ENCODE measurements around the gene SLC25A15.
A peak's percentile ranks its signal among the peaks of the same experiment; 100 is the strongest.

SLC25A15 gene

DNA sequence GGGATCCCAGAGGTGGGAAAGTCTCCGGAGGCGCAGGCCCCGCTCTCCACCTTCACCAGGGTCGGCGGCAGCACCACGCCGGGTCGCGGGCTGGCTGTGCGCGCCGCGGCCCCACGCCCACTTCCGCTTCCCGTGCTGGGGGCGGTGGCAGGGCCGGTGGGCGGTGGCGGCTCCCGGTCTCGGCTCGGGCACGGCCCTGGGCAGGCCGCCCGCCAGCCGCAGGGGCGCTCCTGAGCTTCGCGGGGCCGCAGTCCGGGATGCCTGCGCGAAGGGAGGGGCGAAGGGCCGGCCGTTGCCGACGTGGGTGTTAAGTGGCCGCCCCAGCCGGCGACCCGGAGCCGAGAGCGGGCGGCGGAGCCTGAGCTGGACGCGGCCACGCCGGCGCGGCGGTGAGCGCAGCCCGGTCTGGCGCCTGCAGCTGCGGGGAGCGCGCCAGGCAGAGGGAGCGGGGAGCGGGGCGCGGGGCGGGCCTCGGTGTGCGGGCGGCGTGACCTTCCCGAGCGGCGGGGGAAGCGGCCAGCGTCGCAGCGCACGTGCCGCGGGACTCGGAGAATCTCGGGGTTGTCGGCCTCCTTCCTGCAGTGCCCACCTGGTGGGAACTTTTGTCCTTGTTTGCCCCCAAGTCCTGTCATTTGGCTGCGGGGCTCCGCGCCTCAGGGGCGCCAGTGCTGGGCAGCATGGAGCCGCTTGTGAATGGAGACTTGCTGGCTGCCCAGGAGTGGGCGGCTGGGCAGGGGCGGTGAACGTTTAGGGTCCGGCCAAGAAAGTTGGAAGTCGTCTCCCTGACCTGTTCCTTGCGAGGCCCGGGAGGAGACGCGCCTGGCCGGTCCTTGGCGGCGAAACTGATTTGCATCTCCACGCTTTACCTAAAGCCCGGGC, at the start of gene SLC25A15 (continued):
- TF ChIP-seq BCL11B (tag by site-specific recombination; IDR thresholded peaks at IDR 0.05; ENCODE audit: low read depth): 0 out of 2 replicates have a peak, but pooled peaks have one; percentile 10
- 0 out of 2 replicates have a peak, but pooled peaks have one; percentile 31 for TF ChIP-seq KLF8 (tag by site-specific recombination; IDR thresholded peaks at IDR 0.05)
- peak; percentile 85 for TF ChIP-seq ZIC2 (tag by site-specific recombination; IDR thresholded peaks at IDR 0.05)
- no peak for TF ChIP-seq ZNF529 (tag by site-specific recombination; IDR thresholded peaks at IDR 0.05; ENCODE audit: insufficient replicate concordance)
- no peak for TF ChIP-seq ZNF792 (tag by site-specific recombination; IDR thresholded peaks at IDR 0.05)
- no peak for TF ChIP-seq ZNF292 (tag by site-specific recombination; IDR thresholded peaks at IDR 0.05; ENCODE audit: borderline replicate concordance, low read depth)
- no peak for TF ChIP-seq ZNF544 (tag by site-specific recombination; IDR thresholded peaks at IDR 0.05)
- TF ChIP-seq ZNF548 (tag by site-specific recombination; IDR thresholded peaks at IDR 0.05): no peak
- peak; percentile 92 for TF ChIP-seq ZSCAN30 (tag by site-specific recombination; IDR thresholded peaks at IDR 0.05)
- no peak for TF ChIP-seq SCRT1 (tag by site-specific recombination; IDR thresholded peaks at IDR 0.05; ENCODE audit: borderline replicate concordance)
- TF ChIP-seq MZF1 (tag by site-specific recombination; IDR thresholded peaks at IDR 0.05; ENCODE audit: borderline replicate concordance): no peak
- no peak for TF ChIP-seq ZNF433 (tag by site-specific recombination; IDR thresholded peaks at IDR 0.05; ENCODE audit: low read depth)
- TF ChIP-seq HOXC10 (CRISPR knock-in tag; IDR thresholded peaks at IDR 0.05): 0 out of 2 replicates have a peak, but pooled peaks have one; percentile 25
- no peak for TF ChIP-seq ZNF670 (tag by site-specific recombination; IDR thresholded peaks at IDR 0.05; ENCODE audit: low read depth)
- TF ChIP-seq ZFP3 (tag by site-specific recombination; IDR thresholded peaks at IDR 0.05; ENCODE audit: low read depth): no peak
- TF ChIP-seq OSR2 (tag by site-specific recombination; IDR thresholded peaks at IDR 0.05): peak; percentile 12; the same call in 1 of the 2 replicates
- TF ChIP-seq ZSCAN23 (tag by site-specific recombination; IDR thresholded peaks at IDR 0.05): no peak
- TF ChIP-seq ZBTB8A (tag by site-specific recombination; IDR thresholded peaks at IDR 0.05): peak; percentile 44
- TF ChIP-seq KLF10 (tag by site-specific recombination; IDR thresholded peaks at IDR 0.05): peak; percentile 82
- TF ChIP-seq ZNF510 (tag by site-specific recombination; IDR thresholded peaks at IDR 0.05; ENCODE audit: insufficient replicate concordance): peak; percentile 21
- TF ChIP-seq, protein P1, sequence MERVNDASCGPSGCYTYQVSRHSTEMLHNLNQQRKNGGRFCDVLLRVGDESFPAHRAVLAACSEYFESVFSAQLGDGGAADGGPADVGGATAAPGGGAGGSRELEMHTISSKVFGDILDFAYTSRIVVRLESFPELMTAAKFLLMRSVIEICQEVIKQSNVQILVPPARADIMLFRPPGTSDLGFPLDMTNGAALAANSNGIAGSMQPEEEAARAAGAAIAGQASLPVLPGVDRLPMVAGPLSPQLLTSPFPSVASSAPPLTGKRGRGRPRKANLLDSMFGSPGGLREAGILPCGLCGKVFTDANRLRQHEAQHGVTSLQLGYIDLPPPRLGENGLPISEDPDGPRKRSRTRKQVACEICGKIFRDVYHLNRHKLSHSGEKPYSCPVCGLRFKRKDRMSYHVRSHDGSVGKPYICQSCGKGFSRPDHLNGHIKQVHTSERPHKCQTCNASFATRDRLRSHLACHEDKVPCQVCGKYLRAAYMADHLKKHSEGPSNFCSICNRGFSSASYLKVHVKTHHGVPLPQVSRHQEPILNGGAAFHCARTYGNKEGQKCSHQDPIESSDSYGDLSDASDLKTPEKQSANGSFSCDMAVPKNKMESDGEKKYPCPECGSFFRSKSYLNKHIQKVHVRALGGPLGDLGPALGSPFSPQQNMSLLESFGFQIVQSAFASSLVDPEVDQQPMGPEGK (tag by site-specific recombination; IDR thresholded peaks at IDR 0.05): peak; percentile 35; the same call in 1 of the 2 replicates
- TF ChIP-seq ZNF830 (tag by site-specific recombination; IDR thresholded peaks at IDR 0.05; ENCODE audit: low read depth): no peak
- TF ChIP-seq ZNF48 (tag by site-specific recombination; IDR thresholded peaks at IDR 0.05): no peak

DNA sequence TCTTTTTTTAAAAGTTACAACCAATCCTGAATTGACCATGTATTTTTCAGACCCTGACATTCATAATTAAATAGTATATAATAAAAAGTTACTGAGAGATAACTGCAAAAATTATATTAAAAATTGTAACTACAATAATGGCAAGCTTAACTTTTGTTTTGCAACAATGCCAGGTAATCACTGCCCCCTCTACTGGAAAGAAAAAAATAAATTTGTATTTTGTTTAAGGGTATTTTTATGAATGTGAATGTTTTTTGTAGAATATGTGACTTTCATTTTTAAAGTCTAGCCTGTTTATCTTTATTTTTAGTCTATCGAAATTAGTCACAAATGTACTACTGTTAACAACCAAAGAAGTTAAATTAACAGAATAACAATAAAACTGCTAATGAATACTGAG, 40.1 kb upstream of the SLC25A15 start:
- Histone ChIP-seq H3K27ac (ENCODE audit: extremely low read depth, low read depth, low read length) (no peak overlapping the region), H3K4me3 (ENCODE audit: low read depth, low read length) (no peak overlapping the region), H3K36me3 (ENCODE audit: control insufficient read depth in 2 of 2, insufficient read depth in 1 of 2, low read length in 2 of 2) (peaks cover 0 to 37% of the 10 kb centered on the region in 2 experiments; a peak in 2 of 3 replicates), H3K9me3 (ENCODE audit: control insufficient read depth, insufficient read depth, low read depth, low read length) (no peaks in the 10 kb centered on the region), H3K4me1 (ENCODE audit: control insufficient read depth, insufficient read depth, low read length) (no peaks in the 10 kb centered on the region)
- ChIA-PET CTCF (interaction anchor here (0.7 kb wide), 1 partner anchor 76 kb away, joined by 3 read pairs; no protein-coding TSS in a partner anchor), POLR2A (no interaction called here)
- TF ChIP-seq ZNF623 (tag by site-specific recombination; IDR thresholded peaks at IDR 0.05) (no peak), ZNF785 (tag by site-specific recombination; IDR thresholded peaks at IDR 0.05) (no peak), ZNF530 (tag by site-specific recombination; IDR thresholded peaks at IDR 0.05; ENCODE audit: low read depth) (no peak), ZNF561 (tag by site-specific recombination; IDR thresholded peaks at IDR 0.05; ENCODE audit: borderline replicate concordance) (no peak), ZNF776 (tag by site-specific recombination; IDR thresholded peaks at IDR 0.05; ENCODE audit: borderline replicate concordance) (no peak), SCRT2 (tag by site-specific recombination; IDR thresholded peaks at IDR 0.05) (no peak), ZNF596 (tag by site-specific recombination; IDR thresholded peaks at IDR 0.05) (no peak), ZBTB17 (tag by site-specific recombination; IDR thresholded peaks at IDR 0.05) (no peak)
- TF ChIP-seq, protein P2, sequence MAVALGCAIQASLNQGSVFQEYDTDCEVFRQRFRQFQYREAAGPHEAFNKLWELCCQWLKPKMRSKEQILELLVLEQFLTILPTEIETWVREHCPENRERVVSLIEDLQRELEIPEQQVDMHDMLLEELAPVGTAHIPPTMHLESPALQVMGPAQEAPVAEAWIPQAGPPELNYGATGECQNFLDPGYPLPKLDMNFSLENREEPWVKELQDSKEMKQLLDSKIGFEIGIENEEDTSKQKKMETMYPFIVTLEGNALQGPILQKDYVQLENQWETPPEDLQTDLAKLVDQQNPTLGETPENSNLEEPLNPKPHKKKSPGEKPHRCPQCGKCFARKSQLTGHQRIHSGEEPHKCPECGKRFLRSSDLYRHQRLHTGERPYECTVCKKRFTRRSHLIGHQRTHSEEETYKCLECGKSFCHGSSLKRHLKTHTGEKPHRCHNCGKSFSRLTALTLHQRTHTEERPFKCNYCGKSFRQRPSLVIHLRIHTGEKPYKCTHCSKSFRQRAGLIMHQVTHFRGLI (tag by site-specific recombination; IDR thresholded peaks at IDR 0.05): no peak
